Right lobe of liver (tissue), 6 donors: ENCODE data around the gene SLC17A7. TPM values are rescaled to one million over a fixed set of nuclear protein-coding genes. Genes with fewer than 3 reads are reported as not detected.

ENCODE experiments used
- ATAC-seq, 4 donors: fragments of 200-7000 bp; cut with Tn5 transposase; one replicate each; pipeline ENCODE4 v1.9.1; 2020; ENCODE audit warnings: mild to moderate bottlenecking in 4 of 4, moderate library complexity in 4 of 4
- DNase-seq, 3 donors: peaks; one replicate each; pipeline ENCODE4 v3.0.0-alpha.2; 2020
- H3K27ac ChIP-seq, 3 donors: fragments of 200-600 bp; one replicate each; pipeline ENCODE4 v1.8.0; 2022
- H3K27me3 ChIP-seq, 2 donors: fragments of 200-600 bp; one replicate each; pipeline ENCODE4 v1.8.0; 2022
- H3K36me3 ChIP-seq, 4 donors: fragments of 200-600 bp; sonication (generic) in 1 of 4; one replicate each; pipeline versions ENCODE4 v1.5.1 to v1.8.0; 2017 to 2022; ENCODE audit warnings: control low read depth in 1 of 4
- H3K4me1 ChIP-seq, 4 donors: fragments of 200-600 bp; sonication (generic) in 1 of 4; one replicate each; pipeline versions ENCODE4 v1.5.1 to v1.8.0; 2017 to 2022; ENCODE audit warnings: control low read depth in 1 of 4
- H3K4me3 ChIP-seq, 3 donors: fragments of 200-600 bp; one replicate each; pipeline ENCODE4 v1.8.0; 2022
- H3K9me3 ChIP-seq, 4 donors: fragments of 200-600 bp; sonication (generic) in 1 of 4; one replicate each; pipeline versions ENCODE4 v1.5.1 to v1.8.0; 2017 to 2022; ENCODE audit warnings: control low read depth in 1 of 4
- CTCF ChIP-seq, 4 donors: fragments of 200-600 bp in 3 of 4; fragments of 450-650 bp in 1 of 4; IDR thresholded peaks; one replicate each; pipeline versions ENCODE4 v1.5.1 to v1.8.0; 2016 to 2022; ENCODE audit warnings: antibody characterized with exemption in 4 of 4, mild to moderate bottlenecking in 2 of 4
- POLR2A ChIP-seq: fragments of 450-650 bp; IDR thresholded peaks from one replicate; pipeline ENCODE4 v1.6.1; 2017; ENCODE audit warnings: antibody characterized with exemption, mild to moderate bottlenecking
- WGBS: methylation state at CpG from one replicate; pipeline ENCODE4 v1.1.6; 2018; ENCODE audit warnings: low coverage, low lambda C conversion rate; ENCODE audit not compliant: insufficient coverage; ENCODE audit errors: missing lambda C conversion rate; 5-methylcytosine and 5-hydroxymethylcytosine counted together
- intact Hi-C, 2 donors: fragments of 100-400 bp; cut with DNase I; formaldehyde crosslinking; loops; one replicate each; pipeline versions ENCODE4 v1.11.2 to v1.14.1; 2022
- total RNA-seq, 6 experiments: library from RNA; depleted of rRNA in 2 of 6; stranded (reverse); fragments of >200 nt in 2 of 6; fragmentation: NEBNext Ultra II Directional in 3 of 6; extraction: Animal tissue kit (Norgen Biotek cat#: 25700) in 3 of 6; gene quantifications; one replicate each; pipeline versions ENCODE4 v1.1.0 to v1.2.4, GENCODE V29; 2016 to 2023
- donor health status: DM: no; HTN: yes; CAD: no.
- donor health status: DM: no; HTN: no; CAD: no.
- donor health status: DM: no; HTN: no; CAD: no.
- donor health status: DM: no; HTN: yes; CAD: no.
- donor health status: DM: no; HTN: yes; CAD: no.

Gene SLC17A7
- total RNA-seq, 6 experiments from 2014 or later = 0.13 TPM; not detected in 5

- Histone ChIP-seq H3K9me3 (no peaks in the 10 kb centered on the region), H3K27me3 (no peaks in the 10 kb centered on the region), H3K36me3 (peaks cover 0 to 12% (median 0%) of the 10 kb centered on the region in 4 donors), H3K27ac (peak overlapping the region in 1 of 3 donors; percentile 8), H3K4me3 (no peak overlapping the region), H3K4me1 (peaks cover 0 to 6% (median 0%) of the 10 kb centered on the region in 4 donors)
- intact Hi-C loops = no loop called here
- no peak for DNase-seq
- WGBS = no CpG with 5 or more reads among the region's 5 CpGs
- peak in 1 of 4 donors; percentile 16 for ATAC-seq
- TF ChIP-seq CTCF (IDR thresholded peaks at IDR 0.05) = no peak
- TF ChIP-seq POLR2A = no peak
These were observed 17.2 kb upstream of the SLC17A7 start for GRCh38 chr19:49458567-49458903.

GRCh38 chr19:49456326-49456725 lies 15.0 kb upstream of the SLC17A7 start:
- 62% methylated on average over 5 of the region's 5 CpGs for WGBS
- Histone ChIP-seq H3K36me3 (peaks cover 0 to 12% (median 0%) of the 10 kb centered on the region in 4 donors), H3K27me3 (no peaks in the 10 kb centered on the region), H3K4me1 (peaks cover 0 to 6% (median 2%) of the 10 kb centered on the region in 4 donors), H3K27ac (peak overlapping the region in 1 of 3 donors; percentile 18), H3K9me3 (no peaks in the 10 kb centered on the region), H3K4me3 (no peak overlapping the region)
- intact Hi-C loops = no loop called here
- ATAC-seq (no peak), DNase-seq (no peak)
- TF ChIP-seq POLR2A = no peak
- TF ChIP-seq CTCF (IDR thresholded peaks at IDR 0.05) = no peak

GRCh38 chr19:49455773-49456172 lies 14.4 kb upstream of the SLC17A7 start:
- H3K36me3 ChIP-seq = peaks cover 0 to 12% (median 0%) of the 10 kb centered on the region in 4 donors

GRCh38 chr19:49453757-49454240 lies 12.5 kb upstream of the SLC17A7 start:
- TF ChIP-seq CTCF (IDR thresholded peaks at IDR 0.05) (no peak), POLR2A (no peak)
- 41% methylated on average over 10 of the region's 10 CpGs for WGBS
- Histone ChIP-seq H3K36me3 (no peaks in the 10 kb centered on the region), H3K4me1 (peaks cover 0 to 11% (median 3%) of the 10 kb centered on the region in 4 donors), H3K27ac (peak overlapping the region; percentile 75 to 83 (median 82)), H3K27me3 (no peaks in the 10 kb centered on the region), H3K4me3 (peak overlapping the region; percentile 50 to 73 (median 67)), H3K9me3 (no peaks in the 10 kb centered on the region)
- intact Hi-C loops = no loop called here
- ATAC-seq = no peak
- DNase-seq = no peak

More at GRCh38 chr19:49455773-49456172, 14.4 kb upstream of the SLC17A7 start:
- ATAC-seq (no peak), DNase-seq (no peak)
- TF ChIP-seq POLR2A (no peak), CTCF (IDR thresholded peaks at IDR 0.05) (no peak)
- WGBS = 59% methylated on average over 5 of the region's 5 CpGs
- H3K4me1 ChIP-seq = peaks cover 0 to 6% (median 2%) of the 10 kb centered on the region in 4 donors
- intact Hi-C loops = no loop called here
- no peaks in the 10 kb centered on the region for H3K27me3 ChIP-seq
- no peaks in the 10 kb centered on the region for H3K9me3 ChIP-seq
- H3K4me3 ChIP-seq = no peak overlapping the region
- H3K27ac ChIP-seq = no peak overlapping the region
